PC-9 (cell line): ENCODE results near the gene DLG1. TPM values are rescaled to one million over a fixed set of nuclear protein-coding genes. Genes with fewer than 3 reads are reported as not detected.

Source experiments
- BruUV-seq: library from RNA; stranded (reverse); fragments of 400-500 nt; replicated peaks from 2 replicates; lab custom pipeline; 2021; lab: Mats Ljungman, UMichigan
- CTCF ChIA-PET: fragments of 300-600 bp; sonication (Branson Sonifier 250); formaldehyde crosslinking; loops from one replicate; lab custom pipeline; 2022; ENCODE audit warnings: antibody characterized with exemption; lab: Charles Lee
- POLR2A ChIA-PET: fragments of 300-600 bp; sonication (Branson Sonifier 250); formaldehyde crosslinking; loops from one replicate; lab custom pipeline; 2022; ENCODE audit warnings: antibody characterized with exemption; ENCODE audit not compliant: unreplicated experiment; lab: Charles Lee
- DNase-seq, 2 experiments: peaks; one replicate each; pipeline versions ENCODE4 v3.0.0 to v3.0.0-alpha.2; 2015 to 2022; ENCODE audit warnings: mixed read lengths in 1 of 2
- H2AFZ ChIP-seq: fragments of 200-600 bp; sonication (generic); 2 replicates; pipeline ENCODE4 v1.8.1; 2017; ENCODE audit warnings: antibody characterized with exemption
- H3F3A ChIP-seq: fragments of 200-600 bp; sonication (generic); 2 replicates; pipeline ENCODE4 v1.8.1; 2017; ENCODE audit warnings: antibody characterized with exemption, mild to moderate bottlenecking, low read depth; ENCODE audit not compliant: insufficient read depth
- H3K27ac ChIP-seq: fragments of 200-600 bp; sonication (generic); 2 replicates; pipeline ENCODE4 v1.6.1; 2016; ENCODE audit warnings: mixed run types
- H3K27me3 ChIP-seq: fragments of 200-600 bp; sonication (generic); 2 replicates; pipeline ENCODE4 v1.6.1; 2016; ENCODE audit warnings: low read depth, mixed run types; ENCODE audit not compliant: insufficient read depth
- H3K36me3 ChIP-seq: fragments of 200-600 bp; sonication (generic); 2 replicates; pipeline ENCODE4 v1.6.1; 2016; ENCODE audit warnings: low read depth, mixed run types
- H3K4me1 ChIP-seq: fragments of 200-600 bp; sonication (generic); replicated peaks from 2 replicates; pipeline ENCODE4 v1.6.1; 2016; ENCODE audit warnings: mixed run types; ENCODE audit not compliant: insufficient read depth
- H3K4me2 ChIP-seq: fragments of 200-600 bp; sonication (generic); 2 replicates; pipeline ENCODE4 v1.6.1; 2017; ENCODE audit warnings: mixed run types
- H3K4me3 ChIP-seq: fragments of 200-600 bp; sonication (generic); 2 replicates; pipeline ENCODE4 v1.6.1; 2016; ENCODE audit warnings: mixed run types
- H3K79me2 ChIP-seq: fragments of 200-600 bp; sonication (generic); 2 replicates; pipeline ENCODE4 v1.6.1; 2017; ENCODE audit warnings: low read depth, mixed run types
- H3K9me2 ChIP-seq: fragments of 200-600 bp; sonication (generic); 2 replicates; pipeline ENCODE4 v1.8.1; 2017; ENCODE audit warnings: mild to moderate bottlenecking; ENCODE audit not compliant: insufficient read depth
- H3K9me3 ChIP-seq: fragments of 200-600 bp; sonication (generic); 2 replicates; pipeline ENCODE4 v1.8.1; 2016; ENCODE audit warnings: low read depth; ENCODE audit not compliant: insufficient read depth
- H4K20me1 ChIP-seq: fragments of 200-600 bp; sonication (generic); 2 replicates; pipeline ENCODE4 v1.8.1; 2017; ENCODE audit not compliant: insufficient read depth
- EZH2 ChIP-seq: fragments of 200-600 bp; sonication (generic); IDR thresholded peaks from 2 replicates; pipeline ENCODE4 v1.8.0; 2017; ENCODE audit warnings: antibody characterized with exemption, low read depth
- intact Hi-C: fragments of 100-400 bp; cut with micrococcal nuclease; formaldehyde crosslinking; loops from one replicate; pipeline ENCODE4 v1.10.0; 2022; ENCODE audit not compliant: unreplicated experiment
- total RNA-seq: library from RNA; stranded (reverse); gene quantifications from 2 replicates; pipeline ENCODE4 v1.2.3, GENCODE V29; 2021
- TF ChIP-seq, protein P1 (sequence below): fragments of 200-600 bp; sonication (generic); conservative IDR thresholded peaks from 2 replicates; pipeline ENCODE4 v1.6.1; 2017; ENCODE audit warnings: mixed run types, antibody characterized with exemption, mild to moderate bottlenecking, moderate library complexity

Gene DLG1
- total RNA-seq, 1 experiment from 2014 or later, result 201 TPM

DNA sequence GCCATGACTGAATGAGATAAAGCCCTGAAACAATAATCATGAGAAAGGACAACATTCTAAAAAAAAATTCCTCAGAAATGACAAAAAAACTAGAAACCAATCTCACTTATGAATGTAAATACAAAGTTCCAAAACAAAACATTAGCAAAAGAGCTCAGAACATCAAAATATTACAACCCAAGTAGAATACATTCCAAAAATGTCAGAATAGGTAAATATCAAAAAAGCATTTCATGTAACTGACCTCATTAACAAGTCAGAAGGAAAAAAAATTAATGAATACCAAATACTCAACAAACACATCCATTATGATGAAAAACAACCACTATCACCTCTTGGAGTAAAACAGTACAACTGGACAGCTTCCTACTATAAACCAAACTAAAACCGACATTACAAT, 93.1 kb downstream of the DLG1 start:
- no peaks in the 10 kb centered on the region for H3K27me3 ChIP-seq
- TF ChIP-seq, protein P1, sequence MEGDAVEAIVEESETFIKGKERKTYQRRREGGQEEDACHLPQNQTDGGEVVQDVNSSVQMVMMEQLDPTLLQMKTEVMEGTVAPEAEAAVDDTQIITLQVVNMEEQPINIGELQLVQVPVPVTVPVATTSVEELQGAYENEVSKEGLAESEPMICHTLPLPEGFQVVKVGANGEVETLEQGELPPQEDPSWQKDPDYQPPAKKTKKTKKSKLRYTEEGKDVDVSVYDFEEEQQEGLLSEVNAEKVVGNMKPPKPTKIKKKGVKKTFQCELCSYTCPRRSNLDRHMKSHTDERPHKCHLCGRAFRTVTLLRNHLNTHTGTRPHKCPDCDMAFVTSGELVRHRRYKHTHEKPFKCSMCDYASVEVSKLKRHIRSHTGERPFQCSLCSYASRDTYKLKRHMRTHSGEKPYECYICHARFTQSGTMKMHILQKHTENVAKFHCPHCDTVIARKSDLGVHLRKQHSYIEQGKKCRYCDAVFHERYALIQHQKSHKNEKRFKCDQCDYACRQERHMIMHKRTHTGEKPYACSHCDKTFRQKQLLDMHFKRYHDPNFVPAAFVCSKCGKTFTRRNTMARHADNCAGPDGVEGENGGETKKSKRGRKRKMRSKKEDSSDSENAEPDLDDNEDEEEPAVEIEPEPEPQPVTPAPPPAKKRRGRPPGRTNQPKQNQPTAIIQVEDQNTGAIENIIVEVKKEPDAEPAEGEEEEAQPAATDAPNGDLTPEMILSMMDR, result no peak
- no peak for TF ChIP-seq EZH2
- H3K9me2 ChIP-seq, result no peaks in the 10 kb centered on the region
- POLR2A ChIA-PET, result no interaction called here
- peaks cover 98% of the 10 kb centered on the region for H3K79me2 ChIP-seq
- H3K4me2 ChIP-seq, result no peak overlapping the region
- no peaks in the 10 kb centered on the region for H3K4me1 ChIP-seq
- peaks cover 40% of the 10 kb centered on the region for H3F3A ChIP-seq
- CTCF ChIA-PET, result interaction anchor here (0.7 kb wide), 1 partner anchor 376 kb away, joined by 3 read pairs; no protein-coding TSS in a partner anchor
- intact Hi-C loops, result no loop called here
- peaks cover 4% of the 10 kb centered on the region; the same call in 1 of the 2 replicates for H3K36me3 ChIP-seq
- 0 out of 2 replicates have a peak overlapping the region, but pooled peaks have one; percentile 3 for H3K27ac ChIP-seq
- H4K20me1 ChIP-seq, result peaks cover 96% of the 10 kb centered on the region
- no peak overlapping the region for H2AFZ ChIP-seq
- H3K4me3 ChIP-seq, result no peak overlapping the region
- BruUV-seq, result no TSS peak
- no peak for DNase-seq
- H3K9me3 ChIP-seq, result no peaks in the 10 kb centered on the region

DNA sequence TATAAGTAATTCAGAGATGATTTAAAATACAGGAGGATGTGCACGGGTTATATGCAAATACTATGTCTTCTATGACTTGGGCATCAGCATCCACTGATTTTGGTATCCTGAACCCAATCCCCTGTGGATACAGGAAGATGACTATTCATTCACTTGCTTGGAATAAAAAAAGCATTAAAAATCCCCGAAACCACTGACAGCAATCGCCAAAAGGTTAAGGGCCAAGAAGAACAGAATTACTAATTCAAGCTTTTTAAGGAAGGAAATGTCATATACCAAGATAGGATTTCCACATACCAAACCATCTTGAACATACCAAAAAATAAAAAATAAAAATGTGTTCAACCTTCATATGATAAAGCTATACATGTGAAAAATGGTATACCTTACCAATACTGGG, 93.7 kb downstream of the DLG1 start:
- ChIA-PET CTCF (interaction anchor here (0.7 kb wide), 1 partner anchor 376 kb away, joined by 3 read pairs; no protein-coding TSS in a partner anchor), POLR2A (interaction anchor here (0.7 kb wide), 1 partner anchor 554 kb away, joined by 3 read pairs; no protein-coding TSS in a partner anchor)
- Histone ChIP-seq H3K36me3 (peaks cover 4% of the 10 kb centered on the region; the same call in 1 of the 2 replicates), H3K27ac (0 out of 2 replicates have a peak overlapping the region, but pooled peaks have one; percentile 3), H4K20me1 (peaks cover 97% of the 10 kb centered on the region), H3K4me1 (no peaks in the 10 kb centered on the region), H3K9me3 (no peaks in the 10 kb centered on the region), H3F3A (peaks cover 35% of the 10 kb centered on the region), H3K4me3 (no peak overlapping the region), H3K4me2 (no peak overlapping the region), H3K27me3 (no peaks in the 10 kb centered on the region), H3K79me2 (peaks cover 98% of the 10 kb centered on the region), H3K9me2 (no peaks in the 10 kb centered on the region), H2AFZ (no peak overlapping the region)
- intact Hi-C loops, result no loop called here
- no TSS peak for BruUV-seq
- DNase-seq, result no peak
- TF ChIP-seq, protein P1, result no peak
- TF ChIP-seq EZH2, result no peak

DNA sequence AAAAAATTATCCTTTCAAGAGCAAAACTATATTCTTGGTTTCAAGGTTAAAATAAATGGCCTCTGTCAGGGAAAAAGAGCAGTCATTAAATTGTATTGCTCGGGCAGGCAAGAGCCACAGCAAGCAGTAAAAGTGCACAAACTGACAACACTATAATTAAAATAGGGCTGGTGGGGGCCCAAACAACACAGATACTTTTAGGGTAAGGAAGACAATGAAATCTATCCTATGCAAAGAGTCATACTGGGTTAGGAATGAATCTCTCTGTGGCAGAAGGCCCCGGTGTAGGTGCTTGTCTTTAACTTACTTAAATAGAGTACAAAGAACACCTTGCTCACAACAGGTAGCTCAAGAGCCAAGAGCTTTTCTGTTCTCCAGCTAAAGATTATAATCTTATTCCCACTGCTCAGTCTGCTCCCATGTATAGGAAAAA, 94.7 kb downstream of the DLG1 start:
- Histone ChIP-seq H2AFZ (no peak overlapping the region), H3K4me1 (no peaks in the 10 kb centered on the region), H4K20me1 (peaks cover 94% of the 10 kb centered on the region), H3K36me3 (peaks cover 4% of the 10 kb centered on the region; the same call in 1 of the 2 replicates), H3K4me2 (no peak overlapping the region), H3K27me3 (no peaks in the 10 kb centered on the region), H3K79me2 (peaks cover 98% of the 10 kb centered on the region), H3K4me3 (no peak overlapping the region), H3K9me3 (no peaks in the 10 kb centered on the region), H3K9me2 (no peaks in the 10 kb centered on the region), H3K27ac (no peak overlapping the region; the same call in 1 of the 2 replicates), H3F3A (peaks cover 42% of the 10 kb centered on the region)
- TF ChIP-seq, protein P1, result no peak
- no peak for TF ChIP-seq EZH2
- intact Hi-C loops, result no loop called here
- no peak for DNase-seq
- CTCF ChIA-PET, result no interaction called here
- POLR2A ChIA-PET, result no interaction called here
- no TSS peak for BruUV-seq
